OCI-LY7 (cell line): Measurements from ENCODE around the gene ERN2. TPM values are rescaled to one million over a fixed set of nuclear protein-coding genes. Genes with fewer than 3 reads are reported as not detected.

Source experiments
- BruUV-seq: library from RNA; stranded (reverse); fragments of 400-500 nt; replicated peaks from 2 replicates; lab custom pipeline; 2021; lab: Mats Ljungman, UMichigan
- CTCF ChIA-PET: fragments of 300-600 bp; sonication (Branson Sonifier 250); formaldehyde crosslinking; loops from one replicate; lab custom pipeline; 2022; ENCODE audit warnings: antibody characterized with exemption; ENCODE audit not compliant: unreplicated experiment; lab: Charles Lee
- POLR2A ChIA-PET: fragments of 300-600 bp; sonication (Branson Sonifier 250); formaldehyde crosslinking; loops from one replicate; lab custom pipeline; 2022; ENCODE audit warnings: antibody characterized with exemption; lab: Charles Lee
- DNase-seq: peaks from one replicate; pipeline ENCODE4 v3.0.0-alpha.2; 2015; ENCODE audit warnings: low spot score
- H2AFZ ChIP-seq: fragments of 200-600 bp; sonication (generic), shearing (Covaris generic); 2 replicates; pipeline ENCODE4 v1.6.1; 2014; ENCODE audit warnings: mild to moderate bottlenecking, antibody characterized with exemption, low read length, moderate library complexity
- H3K27ac ChIP-seq: fragments of 200-600 bp; sonication (generic); 2 replicates; pipeline ENCODE4 v1.5.1; 2014; ENCODE audit warnings: mixed run types, low read depth, mild to moderate bottlenecking, moderate library complexity, low read length, inconsistent platforms; ENCODE audit not compliant: poor library complexity, severe bottlenecking
- H3K36me3 ChIP-seq: fragments of 200-600 bp; sonication (generic); 2 replicates; pipeline ENCODE4 v1.6.1; 2014; ENCODE audit warnings: mild to moderate bottlenecking, antibody characterized with exemption, low read length, moderate library complexity, mixed read lengths; ENCODE audit not compliant: insufficient read depth
- H3K4me1 ChIP-seq: fragments of 200-600 bp; sonication (generic); 2 replicates; pipeline ENCODE4 v1.5.1; 2014; ENCODE audit warnings: mild to moderate bottlenecking, low read length; ENCODE audit not compliant: insufficient read depth, poor library complexity, severe bottlenecking
- H3K4me2 ChIP-seq: fragments of 200-600 bp; sonication (generic); 2 replicates; pipeline ENCODE4 v1.6.1; 2014; ENCODE audit warnings: mild to moderate bottlenecking, low read length
- H3K4me3 ChIP-seq: fragments of 200-600 bp; sonication (generic); 2 replicates; pipeline ENCODE4 v1.5.1; 2014; ENCODE audit warnings: mild to moderate bottlenecking, low read depth, low read length; ENCODE audit not compliant: poor library complexity, severe bottlenecking
- H3K79me2 ChIP-seq: fragments of 200-600 bp; sonication (generic); 2 replicates; pipeline ENCODE4 v1.6.1; 2016; ENCODE audit warnings: low read depth, mild to moderate bottlenecking, low read length, moderate library complexity, mixed read lengths; ENCODE audit not compliant: insufficient read depth
- H3K9me2 ChIP-seq: fragments of 200-600 bp; sonication (generic); 2 replicates; pipeline ENCODE4 v1.6.1; 2016; ENCODE audit warnings: mild to moderate bottlenecking, low read length, mixed read lengths; ENCODE audit not compliant: insufficient read depth
- H3K9me3 ChIP-seq: fragments of 200-600 bp; sonication (generic); 2 replicates; pipeline ENCODE4 v1.6.1; 2014; ENCODE audit warnings: mild to moderate bottlenecking, mixed run types, low read length, mixed read lengths
- H4K20me1 ChIP-seq: fragments of 200-600 bp; sonication (generic); 2 replicates; pipeline ENCODE4 v1.6.1; 2014; ENCODE audit warnings: mild to moderate bottlenecking, antibody characterized with exemption, low read length, moderate library complexity, mixed read lengths; ENCODE audit not compliant: insufficient read depth
- CTCF ChIP-seq: fragments of 200-600 bp; sonication (generic); conservative IDR thresholded peaks from 2 replicates; pipeline ENCODE4 v1.5.1; 2014; ENCODE audit warnings: mild to moderate bottlenecking, antibody characterized with exemption, low read length, moderate library complexity, mixed read lengths
- EZH2phosphoT487 ChIP-seq: fragments of 200-600 bp; sonication (generic); IDR thresholded peaks from 2 replicates; pipeline ENCODE4 v1.6.1; 2018; ENCODE audit warnings: low read depth, borderline replicate concordance, mild to moderate bottlenecking, mixed run types, antibody characterized with exemption, low read length, moderate library complexity, mixed read lengths
- intact Hi-C: fragments of 100-400 bp; cut with micrococcal nuclease; formaldehyde crosslinking; loops from one replicate; pipeline ENCODE4 v1.10.0; 2022; ENCODE audit not compliant: unreplicated experiment
- total RNA-seq, 2 experiments: library from RNA; depleted of rRNA in 1 of 2; stranded (reverse); fragments of >200 nt in 1 of 2; shearing (Covaris generic) in 1 of 2; gene quantifications; 2 replicates each; pipeline ENCODE4 v1.2.3, GENCODE V29; 2014 to 2022

ERN2 gene
- total RNA-seq, 2 experiments from 2014 or later = 1.2 to 2.5 TPM

GRCh38 chr16:23679274-23679985 is 33.6 kb downstream of the ERN2 start:
- POLR2A ChIA-PET = interaction anchor here (1.1 to 1.6 kb wide), 2 partner anchors 12 to 28 kb away, joined by 3 to 8 read pairs; no protein-coding TSS in a partner anchor
- intact Hi-C loops = loop anchor here (2.0 kb wide), 1 partner anchor 39 kb away; the partner anchor contains the start of genes DCTN5 and PALB2

GRCh38 chr16:23678430-23679273 is 34.4 kb downstream of the ERN2 start, which contains the start of gene PLK1:
Gene PLK1 (plus strand): TSS chr16:23678889. CDS start chr16:23678933, 44 bp downstream.
- intact Hi-C loops = loop anchor here (1.0 to 2.0 kb wide), 2 partner anchors 38 to 121 kb away; partner anchors contain the start of genes DCTN5, EARS2, PALB2 and UBFD1
- H3K27ac ChIP-seq = peak within 1 kb of the TSS; percentile 69
- POLR2A ChIA-PET = interaction anchor here (1.1 to 1.6 kb wide), 2 partner anchors 12 to 27 kb away, joined by 3 to 8 read pairs; no protein-coding TSS in a partner anchor
- peak within 1 kb of the TSS; percentile 89 for H3K4me2 ChIP-seq
- CTCF ChIA-PET = interaction anchor here (0.6 kb wide), 2 partner anchors 10 to 15 kb away, joined by 3 read pairs; no protein-coding TSS in a partner anchor
- H4K20me1 ChIP-seq = no peaks in the 10 kb centered on the region
- H3K9me3 ChIP-seq = no peaks in the 10 kb centered on the region
- H3K4me1 ChIP-seq = peaks cover 28% of the 10 kb centered on the region
- peak within 1 kb of the TSS; percentile 98 for H3K4me3 ChIP-seq
- no peaks in the 10 kb centered on the region for H3K9me2 ChIP-seq
- peak within 1 kb of the TSS; percentile 71 for H2AFZ ChIP-seq
- BruUV-seq = no TSS peak
- peaks cover 55% of the 10 kb centered on the region for H3K36me3 ChIP-seq
- peak; percentile 88 for DNase-seq
- H3K79me2 ChIP-seq = peaks cover 41% of the 10 kb centered on the region
- TF ChIP-seq EZH2phosphoT487 (no peak), CTCF (peak; percentile 62)

More at GRCh38 chr16:23679274-23679985, 33.6 kb downstream of the ERN2 start:
- peak; percentile 49 for DNase-seq
- H3K27ac ChIP-seq = peak overlapping the region; percentile 69
- no peaks in the 10 kb centered on the region for H4K20me1 ChIP-seq
- TF ChIP-seq EZH2phosphoT487 (no peak), CTCF (no peak)
- H3K9me3 ChIP-seq = no peaks in the 10 kb centered on the region
- H3K4me2 ChIP-seq = peak overlapping the region; percentile 89
- BruUV-seq = no TSS peak
- peaks cover 56% of the 10 kb centered on the region for H3K36me3 ChIP-seq
- CTCF ChIA-PET = interaction anchor here (0.6 kb wide), 2 partner anchors 9 to 16 kb away, joined by 3 read pairs; no protein-coding TSS in a partner anchor
- peak overlapping the region; percentile 98 for H3K4me3 ChIP-seq
- peaks cover 28% of the 10 kb centered on the region for H3K4me1 ChIP-seq
- no peaks in the 10 kb centered on the region for H3K9me2 ChIP-seq
- peak overlapping the region; percentile 71; the same call in 1 of the 2 replicates for H2AFZ ChIP-seq
- H3K79me2 ChIP-seq = peaks cover 41% of the 10 kb centered on the region
